Left ventricle myocardium inferior (tissue), 1 donor: ENCODE measurements around the gene VILL. TPM values are rescaled to one million over a fixed set of nuclear protein-coding genes. Genes with fewer than 3 reads are reported as not detected.
"Not testable (repeated sequence)": the region's sequence is repeated elsewhere in the genome, so short reads cannot be mapped to it uniquely, and the experiment has no call there.

ENCODE experiments used
- DNase-seq: peaks from one replicate; pipeline ENCODE4 v3.0.0-alpha.2; 2020
- H3K27ac ChIP-seq: fragments of 200-600 bp; replicated peaks from 2 replicates; pipeline ENCODE4 v1.8.0; 2021
- H3K27me3 ChIP-seq: fragments of 200-600 bp; 2 replicates; pipeline ENCODE4 v1.8.0; 2021; ENCODE audit warnings: low read depth
- H3K36me3 ChIP-seq: fragments of 200-600 bp; 2 replicates; pipeline ENCODE4 v1.8.0; 2021
- H3K4me1 ChIP-seq: fragments of 200-600 bp; 2 replicates; pipeline ENCODE4 v1.8.0; 2021
- H3K4me3 ChIP-seq: fragments of 200-600 bp; 2 replicates; pipeline ENCODE4 v1.8.0; 2021; ENCODE audit warnings: mild to moderate bottlenecking, moderate library complexity
- H3K9me3 ChIP-seq: fragments of 200-600 bp; replicated peaks from 2 replicates; pipeline ENCODE4 v1.8.0; 2021
- intact Hi-C: fragments of 100-400 bp; cut with micrococcal nuclease; formaldehyde crosslinking; loops from one replicate; pipeline ENCODE4 v1.11.0; 2022
- total RNA-seq: library from RNA; stranded (reverse); fragmentation: NEBNext Ultra II Directional; extraction: Animal tissue kit (Norgen Biotek cat#: 25700); gene quantifications from one replicate; pipeline ENCODE4 v1.2.1, GENCODE V29; 2021
- TF ChIP-seq, protein P1 (sequence below): fragments of 200-600 bp; IDR thresholded peaks from 2 replicates; pipeline ENCODE4 v1.8.0; 2021; ENCODE audit warnings: antibody characterized with exemption, mild to moderate bottlenecking, borderline replicate concordance
- donor health status: DM: no; HTN: yes; CAD: no; lungs with severe emphysema.

The VILL gene
- total RNA-seq, 1 donor from 2014 or later, result 3.6 TPM

DNA sequence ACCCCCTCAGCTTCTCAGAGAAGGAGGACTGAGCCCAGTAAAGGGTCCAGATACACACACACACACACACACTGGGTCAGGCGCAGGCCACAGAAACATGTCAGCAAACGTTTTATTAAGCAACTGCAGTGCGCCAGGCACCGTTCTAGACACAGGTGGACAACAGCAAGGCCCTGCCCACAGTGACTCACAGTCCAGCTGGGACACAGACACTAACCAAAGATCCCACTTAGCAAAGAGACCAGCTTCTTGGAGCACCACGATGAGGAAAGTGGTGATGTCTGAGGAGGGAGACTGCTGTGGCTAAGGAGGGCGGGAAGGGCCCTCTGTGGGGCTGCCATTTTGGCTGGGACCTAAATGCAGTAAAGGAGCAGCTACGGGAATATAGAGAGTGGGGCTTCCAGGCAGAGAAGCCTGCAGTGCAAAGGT, 2.8 kb upstream of the VILL start:
- intact Hi-C loops, result no loop called here
- Histone ChIP-seq H3K9me3 (no peaks in the 10 kb centered on the region), H3K4me3 (no peak overlapping the region), H3K27me3 (no peaks in the 10 kb centered on the region), H3K27ac (no peak overlapping the region), H3K4me1 (peaks cover 22% of the 10 kb centered on the region), H3K36me3 (peaks cover 4% of the 10 kb centered on the region)
- no peak for DNase-seq
- TF ChIP-seq, protein P1, sequence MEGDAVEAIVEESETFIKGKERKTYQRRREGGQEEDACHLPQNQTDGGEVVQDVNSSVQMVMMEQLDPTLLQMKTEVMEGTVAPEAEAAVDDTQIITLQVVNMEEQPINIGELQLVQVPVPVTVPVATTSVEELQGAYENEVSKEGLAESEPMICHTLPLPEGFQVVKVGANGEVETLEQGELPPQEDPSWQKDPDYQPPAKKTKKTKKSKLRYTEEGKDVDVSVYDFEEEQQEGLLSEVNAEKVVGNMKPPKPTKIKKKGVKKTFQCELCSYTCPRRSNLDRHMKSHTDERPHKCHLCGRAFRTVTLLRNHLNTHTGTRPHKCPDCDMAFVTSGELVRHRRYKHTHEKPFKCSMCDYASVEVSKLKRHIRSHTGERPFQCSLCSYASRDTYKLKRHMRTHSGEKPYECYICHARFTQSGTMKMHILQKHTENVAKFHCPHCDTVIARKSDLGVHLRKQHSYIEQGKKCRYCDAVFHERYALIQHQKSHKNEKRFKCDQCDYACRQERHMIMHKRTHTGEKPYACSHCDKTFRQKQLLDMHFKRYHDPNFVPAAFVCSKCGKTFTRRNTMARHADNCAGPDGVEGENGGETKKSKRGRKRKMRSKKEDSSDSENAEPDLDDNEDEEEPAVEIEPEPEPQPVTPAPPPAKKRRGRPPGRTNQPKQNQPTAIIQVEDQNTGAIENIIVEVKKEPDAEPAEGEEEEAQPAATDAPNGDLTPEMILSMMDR, result no peak

DNA sequence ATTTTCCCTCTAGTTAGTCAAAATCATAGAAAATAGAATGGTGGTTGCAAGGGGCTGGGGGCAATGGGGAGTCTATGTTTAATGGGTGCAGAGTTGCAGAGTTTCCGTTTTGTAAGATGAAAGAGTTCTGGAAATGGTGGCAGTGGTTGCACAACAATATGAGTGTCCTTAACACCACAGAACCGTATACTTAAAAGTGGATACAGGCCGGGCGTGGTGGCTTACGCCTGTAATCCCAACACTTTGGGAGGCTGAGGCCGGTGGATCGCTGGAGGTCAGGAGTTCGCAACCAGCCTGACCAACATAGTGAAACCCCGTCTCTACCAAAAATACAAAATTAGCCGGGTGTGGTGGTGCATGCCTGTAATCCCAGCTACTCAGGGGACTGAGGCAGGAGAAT, 2.2 kb upstream of the VILL start:
- DNase-seq, intact Hi-C loops, H3K4me3 ChIP-seq, H3K27me3 ChIP-seq, H3K9me3 ChIP-seq, H3K27ac ChIP-seq, H3K36me3 ChIP-seq: not testable (repeated sequence)
- H3K4me1 ChIP-seq, result peaks cover 23% of the 10 kb centered on the region

DNA sequence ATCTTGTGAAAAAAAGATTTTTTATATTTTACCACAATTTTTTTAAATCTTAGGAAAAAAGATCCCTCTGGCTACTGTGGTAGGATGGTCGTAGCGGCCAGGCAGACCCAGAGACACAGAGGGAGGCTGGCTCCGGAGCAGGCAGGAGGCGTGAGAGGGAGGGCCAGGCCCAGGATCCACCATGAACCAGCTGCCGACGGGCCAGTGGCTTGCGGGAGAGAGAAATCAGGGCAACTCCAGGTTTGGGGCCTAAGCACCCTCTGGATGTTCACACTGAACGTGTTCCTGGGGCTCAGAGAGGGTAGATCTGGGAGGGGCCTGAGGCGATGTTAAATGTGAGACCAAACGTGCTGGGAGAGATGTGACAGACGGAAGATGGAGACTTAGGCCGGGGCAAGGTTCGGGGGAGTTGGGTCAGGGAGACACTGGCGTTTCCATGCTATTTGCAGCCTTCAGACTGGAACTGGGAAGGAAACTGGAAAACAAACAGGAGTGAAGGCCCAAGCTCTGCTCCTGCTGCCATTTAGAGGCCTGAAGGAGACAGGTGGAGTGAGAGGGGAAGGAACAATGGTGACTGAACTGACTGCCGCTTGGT, 1.6 kb upstream of the VILL start:
- intact Hi-C loops, result no loop called here
- Histone ChIP-seq H3K4me1 (peaks cover 25% of the 10 kb centered on the region), H3K36me3 (no peaks in the 10 kb centered on the region), H3K9me3 (no peaks in the 10 kb centered on the region), H3K27me3 (no peaks in the 10 kb centered on the region), H3K27ac (no peak overlapping the region), H3K4me3 (no peak overlapping the region)
- TF ChIP-seq, protein P1, result no peak
- DNase-seq, result no peak

DNA sequence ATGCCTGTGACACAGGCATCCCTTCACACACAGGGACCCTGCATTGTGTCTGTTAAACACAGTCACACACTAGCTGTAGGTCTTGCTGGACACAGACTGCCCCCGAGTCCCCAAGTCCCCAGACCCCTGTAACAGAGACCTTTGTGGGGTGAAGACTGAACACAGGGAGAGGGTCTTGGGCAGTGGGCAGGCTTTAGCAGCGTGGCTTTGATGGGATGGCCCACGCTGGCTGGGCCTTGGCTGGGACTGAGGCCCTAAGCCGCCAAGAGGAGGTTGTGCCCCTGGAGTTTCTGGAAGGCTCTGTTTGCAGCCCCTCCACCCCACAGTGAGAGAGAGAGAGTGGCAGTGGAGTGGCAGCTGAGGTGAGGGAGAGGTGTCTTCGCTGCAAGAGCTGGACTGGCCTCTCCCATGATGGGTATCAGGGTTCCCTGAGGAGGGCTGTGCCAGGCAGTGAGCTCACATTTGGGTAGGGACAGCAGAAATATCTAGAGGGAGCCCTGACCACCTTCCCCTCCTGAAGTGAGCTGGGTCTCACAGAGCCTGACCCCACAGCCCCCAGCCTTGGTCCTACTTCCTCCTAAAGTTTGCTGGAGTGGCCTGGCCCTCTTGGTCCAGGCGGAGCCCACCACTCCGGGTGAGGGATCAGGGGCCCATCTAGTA, 635 bp upstream of the VILL start:
- Histone ChIP-seq H3K27me3 (no peaks in the 10 kb centered on the region), H3K9me3 (no peaks in the 10 kb centered on the region), H3K4me1 (peaks cover 32% of the 10 kb centered on the region), H3K36me3 (no peaks in the 10 kb centered on the region), H3K27ac (no peak overlapping the region), H3K4me3 (no peak overlapping the region)
- TF ChIP-seq, protein P1, result no peak
- intact Hi-C loops, result no loop called here
- DNase-seq, result no peak

DNA sequence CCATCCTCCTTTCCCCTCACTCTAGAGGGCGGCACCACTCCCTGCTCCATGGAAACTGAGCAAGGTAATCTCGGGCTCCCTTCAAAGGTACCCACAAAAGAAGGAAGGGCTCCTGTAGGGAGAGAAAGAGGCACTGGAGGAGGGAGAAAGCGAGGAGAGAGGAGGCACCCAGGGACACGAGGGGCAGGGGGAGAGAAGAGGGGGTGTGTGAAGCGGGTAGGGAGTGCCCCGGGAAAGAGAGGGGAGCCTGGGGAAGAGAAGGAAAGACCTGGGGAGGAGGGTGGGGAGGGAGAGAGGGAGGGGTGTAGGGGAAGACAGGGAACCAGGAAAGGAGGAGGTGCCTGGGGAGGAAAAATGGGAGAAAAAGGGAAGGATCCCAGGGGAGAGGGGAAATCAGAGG, 523 bp downstream of the VILL start:
- no peak for DNase-seq
- peaks cover 28% of the 10 kb centered on the region for H3K4me1 ChIP-seq
- no peaks in the 10 kb centered on the region for H3K9me3 ChIP-seq
- TF ChIP-seq, protein P1, result no peak
- no peak overlapping the region for H3K4me3 ChIP-seq
- H3K27me3 ChIP-seq, result no peaks in the 10 kb centered on the region
- H3K36me3 ChIP-seq, result no peaks in the 10 kb centered on the region
- intact Hi-C loops, result no loop called here
- no peak overlapping the region for H3K27ac ChIP-seq

DNA sequence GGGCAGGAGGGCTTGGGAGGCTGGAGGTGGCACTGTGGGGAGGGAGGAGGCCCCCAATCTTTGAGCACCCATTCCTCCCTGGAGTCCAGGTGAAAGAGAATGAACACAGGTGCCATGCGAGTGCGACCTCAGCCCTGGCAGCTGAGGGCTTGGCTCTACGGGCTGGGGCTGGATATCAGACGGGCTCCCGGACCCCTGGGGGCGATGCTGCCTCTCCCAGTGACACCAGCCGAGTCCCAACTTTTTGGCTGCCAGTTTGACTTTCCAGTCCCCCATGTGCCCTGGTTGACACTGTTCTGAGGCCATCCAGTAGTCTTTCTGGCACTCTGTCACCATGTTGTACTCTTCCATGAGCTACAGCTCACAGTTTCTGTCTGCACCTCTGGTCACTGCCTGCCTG, 1.2 kb downstream of the VILL start:
- no peaks in the 10 kb centered on the region for H3K9me3 ChIP-seq
- no peak overlapping the region for H3K4me3 ChIP-seq
- H3K4me1 ChIP-seq, result peaks cover 25% of the 10 kb centered on the region
- intact Hi-C loops, result no loop called here
- no peaks in the 10 kb centered on the region for H3K36me3 ChIP-seq
- TF ChIP-seq, protein P1, result no peak
- no peak overlapping the region for H3K27ac ChIP-seq
- DNase-seq, result no peak
- no peaks in the 10 kb centered on the region for H3K27me3 ChIP-seq
